GM12878 (cell line): ENCODE data around the gene NDUFA5. TPM values are rescaled to one million over a fixed set of nuclear protein-coding genes. Genes with fewer than 3 reads are reported as not detected.

ENCODE experiments used
- CBX3 ChIP-seq: fragments of 200-600 bp; sonication (generic); IDR thresholded peaks from 2 replicates; pipeline ENCODE4 v1.6.1; 2016; ENCODE audit warnings: low read depth, borderline replicate concordance
- CHD4 ChIP-seq: fragments of 200-600 bp; sonication (generic); IDR thresholded peaks from 2 replicates; pipeline ENCODE4 v1.6.1; 2016; ENCODE audit warnings: mild to moderate bottlenecking
- CREB1 ChIP-seq: IDR thresholded peaks from 2 replicates; pipeline ENCODE4 v1.6.1; 2012; ENCODE audit warnings: low read depth, mild to moderate bottlenecking, inconsistent platforms
- KAT2A ChIP-seq: conservative IDR thresholded peaks from 2 replicates; pipeline ENCODE4 v1.6.1; 2011; ENCODE audit warnings: low read depth, low read length; ENCODE audit not compliant: control insufficient read depth
- NBN ChIP-seq: fragments of 450-650 bp; IDR thresholded peaks from 2 replicates; pipeline ENCODE4 v1.6.1; 2016
- NR2F1 ChIP-seq: fragments of 450-650 bp; conservative IDR thresholded peaks from 2 replicates; pipeline ENCODE4 v1.6.1; 2017; ENCODE audit warnings: mild to moderate bottlenecking
- POLR2A ChIP-seq: IDR thresholded peaks from 2 replicates; pipeline ENCODE4 v1.6.1; 2011; ENCODE audit warnings: low read depth, mild to moderate bottlenecking, low read length
- RAD51 ChIP-seq: fragments of 450-650 bp; IDR thresholded peaks from 2 replicates; pipeline ENCODE4 v1.6.1; 2016; ENCODE audit warnings: moderate library complexity, mild to moderate bottlenecking, inconsistent platforms
- RB1 ChIP-seq: fragments of 450-650 bp; formaldehyde crosslinking; IDR thresholded peaks from 2 replicates; pipeline ENCODE4 v1.6.1; 2017; ENCODE audit warnings: mild to moderate bottlenecking, borderline replicate concordance
- SMAD1 ChIP-seq: fragments of 450-650 bp; IDR thresholded peaks from 2 replicates; pipeline ENCODE4 v1.6.1; 2018; ENCODE audit warnings: mild to moderate bottlenecking, low read depth; ENCODE audit not compliant: partially characterized antibody
- TAF1 ChIP-seq: IDR thresholded peaks from 2 replicates; pipeline ENCODE4 v1.6.1; 2011; ENCODE audit warnings: mild to moderate bottlenecking, low read depth, low read length, borderline replicate concordance
- ZNF207 ChIP-seq: fragments of 450-650 bp; IDR thresholded peaks from 2 replicates; pipeline ENCODE4 v1.6.1; 2014; ENCODE audit warnings: antibody characterized with exemption, mild to moderate bottlenecking, borderline replicate concordance
- ZZZ3 ChIP-seq: IDR thresholded peaks from 2 replicates; pipeline ENCODE4 v1.6.1; 2011; ENCODE audit warnings: low read depth; ENCODE audit not compliant: control insufficient read depth, insufficient read length
- polyA plus RNA-seq, 11 experiments: library from polyadenylated mRNA; depleted of rRNA in 4 of 11; unstranded in 6 of 11; stranded (reverse) in 5 of 11; fragments of >200 nt; fragmentation: Nextera tagmentation in 4 of 11; fragmentation: Illumina TruSeq in 1 of 11; extraction: Ambion mirVana in 4 of 11; extraction: Trizol in 1 of 11; gene quantifications; 1 replicate in 1 of 11; 2 replicates in 10 of 11; pipeline versions ENCODE4 v1.2.1 to v1.2.3, GENCODE V29; 2011 to 2016; ENCODE audit warnings: inconsistent platforms in 2 of 11, missing spikeins in 2 of 11, low read depth in 1 of 11
- total RNA-seq, 4 experiments: library from RNA; depleted of rRNA in 3 of 4; stranded (reverse); fragments of >200 nt in 3 of 4; fragmentation: Illumina TruSeq in 1 of 4; extraction: Trizol in 1 of 4; gene quantifications; 2 replicates each; pipeline versions ENCODE4 v1.2.1 to v1.2.3, GENCODE V29; 2013 to 2021
- TF ChIP-seq, protein P1 (sequence below): fragments of 450-650 bp; IDR thresholded peaks from 2 replicates; pipeline ENCODE4 v1.6.1; 2017; ENCODE audit warnings: mild to moderate bottlenecking
- TF ChIP-seq, protein P2 (sequence below): fragments of 450-650 bp; conservative IDR thresholded peaks from 2 replicates; pipeline ENCODE4 v1.6.1; 2017; ENCODE audit warnings: mild to moderate bottlenecking, moderate library complexity
- TF ChIP-seq, protein P3 (sequence below): fragments of 450-650 bp; IDR thresholded peaks from 2 replicates; pipeline ENCODE4 v1.6.1; 2018; ENCODE audit warnings: mild to moderate bottlenecking, low read depth, moderate library complexity; ENCODE audit not compliant: partially characterized antibody
- TF ChIP-seq, protein P4 (sequence below): IDR thresholded peaks from 2 replicates; pipeline ENCODE4 v1.6.1; 2012; ENCODE audit warnings: improper control_type of control experiment, low read depth, low read length; ENCODE audit not compliant: insufficient replicate concordance

Gene NDUFA5
- total and polyA plus RNA-seq, 10 of the 15 experiments (the other 5 are each of a cell fraction or from before 2014, with no cell fraction given) = 51.0 to 209 (median 86.9) TPM

DNA sequence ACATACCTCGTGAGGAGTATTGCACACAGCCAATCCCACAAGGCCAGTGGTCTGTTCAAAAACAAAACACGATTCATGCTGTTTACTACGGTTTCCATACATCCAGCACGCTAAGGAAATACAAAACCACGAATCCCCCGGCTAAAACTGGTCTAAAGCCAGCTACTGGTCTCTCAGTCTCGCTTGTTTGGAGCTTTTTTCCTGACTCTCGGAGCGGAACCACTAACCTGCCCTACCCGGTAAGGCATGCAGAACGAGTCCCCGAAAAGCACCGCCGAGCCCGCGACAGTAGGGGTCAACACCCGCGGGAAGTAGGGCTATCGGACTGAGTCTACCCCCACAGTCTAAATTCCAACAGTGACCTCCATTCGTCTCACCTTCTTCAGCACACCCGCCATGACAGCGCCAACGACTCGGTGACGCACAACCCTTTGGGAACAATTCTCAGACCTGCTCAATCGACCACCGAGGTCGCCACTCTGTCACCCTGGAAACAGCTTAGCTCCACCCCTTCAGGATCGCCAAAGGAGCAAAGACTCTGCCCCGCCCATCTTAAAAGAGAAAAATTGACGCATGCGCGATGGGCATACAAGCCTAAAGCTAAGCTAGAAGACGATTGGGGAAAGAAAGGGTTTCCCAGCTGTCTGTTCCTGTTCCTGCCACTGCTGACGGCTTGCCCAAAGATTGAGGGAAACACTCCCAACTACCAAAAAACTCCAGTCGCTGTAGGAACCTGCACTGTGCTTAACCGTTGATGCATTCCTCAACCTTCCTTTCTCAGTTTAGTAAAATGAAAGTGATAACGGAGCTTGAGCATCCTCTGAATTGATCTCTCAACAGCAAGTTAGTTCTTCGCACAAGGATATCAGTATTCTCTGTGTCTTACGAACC is at the start of gene NDUFA5 (continued):
- TF ChIP-seq, protein P1, sequence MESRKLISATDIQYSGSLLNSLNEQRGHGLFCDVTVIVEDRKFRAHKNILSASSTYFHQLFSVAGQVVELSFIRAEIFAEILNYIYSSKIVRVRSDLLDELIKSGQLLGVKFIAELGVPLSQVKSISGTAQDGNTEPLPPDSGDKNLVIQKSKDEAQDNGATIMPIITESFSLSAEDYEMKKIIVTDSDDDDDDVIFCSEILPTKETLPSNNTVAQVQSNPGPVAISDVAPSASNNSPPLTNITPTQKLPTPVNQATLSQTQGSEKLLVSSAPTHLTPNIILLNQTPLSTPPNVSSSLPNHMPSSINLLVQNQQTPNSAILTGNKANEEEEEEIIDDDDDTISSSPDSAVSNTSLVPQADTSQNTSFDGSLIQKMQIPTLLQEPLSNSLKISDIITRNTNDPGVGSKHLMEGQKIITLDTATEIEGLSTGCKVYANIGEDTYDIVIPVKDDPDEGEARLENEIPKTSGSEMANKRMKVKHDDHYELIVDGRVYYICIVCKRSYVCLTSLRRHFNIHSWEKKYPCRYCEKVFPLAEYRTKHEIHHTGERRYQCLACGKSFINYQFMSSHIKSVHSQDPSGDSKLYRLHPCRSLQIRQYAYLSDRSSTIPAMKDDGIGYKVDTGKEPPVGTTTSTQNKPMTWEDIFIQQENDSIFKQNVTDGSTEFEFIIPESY = no peak
- TF ChIP-seq POLR2A (peak; percentile 90), CBX3 (no peak), CHD4 (no peak), NR2F1 (no peak), TAF1 (peak; percentile 72), ZNF207 (peak; percentile 65; the same call in 1 of the 2 replicates), KAT2A (no peak), NBN (peak; percentile 87; the same call in 1 of the 2 replicates), SMAD1 (no peak), RAD51 (peak; percentile 29; the same call in 1 of the 2 replicates), CREB1 (peak; percentile 96), RB1 (peak; percentile 44; the same call in 1 of the 2 replicates), ZZZ3 (no peak)
- TF ChIP-seq, protein P2, sequence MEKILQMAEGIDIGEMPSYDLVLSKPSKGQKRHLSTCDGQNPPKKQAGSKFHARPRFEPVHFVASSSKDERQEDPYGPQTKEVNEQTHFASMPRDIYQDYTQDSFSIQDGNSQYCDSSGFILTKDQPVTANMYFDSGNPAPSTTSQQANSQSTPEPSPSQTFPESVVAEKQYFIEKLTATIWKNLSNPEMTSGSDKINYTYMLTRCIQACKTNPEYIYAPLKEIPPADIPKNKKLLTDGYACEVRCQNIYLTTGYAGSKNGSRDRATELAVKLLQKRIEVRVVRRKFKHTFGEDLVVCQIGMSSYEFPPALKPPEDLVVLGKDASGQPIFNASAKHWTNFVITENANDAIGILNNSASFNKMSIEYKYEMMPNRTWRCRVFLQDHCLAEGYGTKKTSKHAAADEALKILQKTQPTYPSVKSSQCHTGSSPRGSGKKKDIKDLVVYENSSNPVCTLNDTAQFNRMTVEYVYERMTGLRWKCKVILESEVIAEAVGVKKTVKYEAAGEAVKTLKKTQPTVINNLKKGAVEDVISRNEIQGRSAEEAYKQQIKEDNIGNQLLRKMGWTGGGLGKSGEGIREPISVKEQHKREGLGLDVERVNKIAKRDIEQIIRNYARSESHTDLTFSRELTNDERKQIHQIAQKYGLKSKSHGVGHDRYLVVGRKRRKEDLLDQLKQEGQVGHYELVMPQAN = peak; percentile 77
- TF ChIP-seq, protein P3, sequence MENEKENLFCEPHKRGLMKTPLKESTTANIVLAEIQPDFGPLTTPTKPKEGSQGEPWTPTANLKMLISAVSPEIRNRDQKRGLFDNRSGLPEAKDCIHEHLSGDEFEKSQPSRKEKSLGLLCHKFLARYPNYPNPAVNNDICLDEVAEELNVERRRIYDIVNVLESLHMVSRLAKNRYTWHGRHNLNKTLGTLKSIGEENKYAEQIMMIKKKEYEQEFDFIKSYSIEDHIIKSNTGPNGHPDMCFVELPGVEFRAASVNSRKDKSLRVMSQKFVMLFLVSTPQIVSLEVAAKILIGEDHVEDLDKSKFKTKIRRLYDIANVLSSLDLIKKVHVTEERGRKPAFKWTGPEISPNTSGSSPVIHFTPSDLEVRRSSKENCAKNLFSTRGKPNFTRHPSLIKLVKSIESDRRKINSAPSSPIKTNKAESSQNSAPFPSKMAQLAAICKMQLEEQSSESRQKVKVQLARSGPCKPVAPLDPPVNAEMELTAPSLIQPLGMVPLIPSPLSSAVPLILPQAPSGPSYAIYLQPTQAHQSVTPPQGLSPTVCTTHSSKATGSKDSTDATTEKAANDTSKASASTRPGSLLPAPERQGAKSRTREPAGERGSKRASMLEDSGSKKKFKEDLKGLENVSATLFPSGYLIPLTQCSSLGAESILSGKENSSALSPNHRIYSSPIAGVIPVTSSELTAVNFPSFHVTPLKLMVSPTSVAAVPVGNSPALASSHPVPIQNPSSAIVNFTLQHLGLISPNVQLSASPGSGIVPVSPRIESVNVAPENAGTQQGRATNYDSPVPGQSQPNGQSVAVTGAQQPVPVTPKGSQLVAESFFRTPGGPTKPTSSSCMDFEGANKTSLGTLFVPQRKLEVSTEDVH = no peak
- TF ChIP-seq, protein P4, sequence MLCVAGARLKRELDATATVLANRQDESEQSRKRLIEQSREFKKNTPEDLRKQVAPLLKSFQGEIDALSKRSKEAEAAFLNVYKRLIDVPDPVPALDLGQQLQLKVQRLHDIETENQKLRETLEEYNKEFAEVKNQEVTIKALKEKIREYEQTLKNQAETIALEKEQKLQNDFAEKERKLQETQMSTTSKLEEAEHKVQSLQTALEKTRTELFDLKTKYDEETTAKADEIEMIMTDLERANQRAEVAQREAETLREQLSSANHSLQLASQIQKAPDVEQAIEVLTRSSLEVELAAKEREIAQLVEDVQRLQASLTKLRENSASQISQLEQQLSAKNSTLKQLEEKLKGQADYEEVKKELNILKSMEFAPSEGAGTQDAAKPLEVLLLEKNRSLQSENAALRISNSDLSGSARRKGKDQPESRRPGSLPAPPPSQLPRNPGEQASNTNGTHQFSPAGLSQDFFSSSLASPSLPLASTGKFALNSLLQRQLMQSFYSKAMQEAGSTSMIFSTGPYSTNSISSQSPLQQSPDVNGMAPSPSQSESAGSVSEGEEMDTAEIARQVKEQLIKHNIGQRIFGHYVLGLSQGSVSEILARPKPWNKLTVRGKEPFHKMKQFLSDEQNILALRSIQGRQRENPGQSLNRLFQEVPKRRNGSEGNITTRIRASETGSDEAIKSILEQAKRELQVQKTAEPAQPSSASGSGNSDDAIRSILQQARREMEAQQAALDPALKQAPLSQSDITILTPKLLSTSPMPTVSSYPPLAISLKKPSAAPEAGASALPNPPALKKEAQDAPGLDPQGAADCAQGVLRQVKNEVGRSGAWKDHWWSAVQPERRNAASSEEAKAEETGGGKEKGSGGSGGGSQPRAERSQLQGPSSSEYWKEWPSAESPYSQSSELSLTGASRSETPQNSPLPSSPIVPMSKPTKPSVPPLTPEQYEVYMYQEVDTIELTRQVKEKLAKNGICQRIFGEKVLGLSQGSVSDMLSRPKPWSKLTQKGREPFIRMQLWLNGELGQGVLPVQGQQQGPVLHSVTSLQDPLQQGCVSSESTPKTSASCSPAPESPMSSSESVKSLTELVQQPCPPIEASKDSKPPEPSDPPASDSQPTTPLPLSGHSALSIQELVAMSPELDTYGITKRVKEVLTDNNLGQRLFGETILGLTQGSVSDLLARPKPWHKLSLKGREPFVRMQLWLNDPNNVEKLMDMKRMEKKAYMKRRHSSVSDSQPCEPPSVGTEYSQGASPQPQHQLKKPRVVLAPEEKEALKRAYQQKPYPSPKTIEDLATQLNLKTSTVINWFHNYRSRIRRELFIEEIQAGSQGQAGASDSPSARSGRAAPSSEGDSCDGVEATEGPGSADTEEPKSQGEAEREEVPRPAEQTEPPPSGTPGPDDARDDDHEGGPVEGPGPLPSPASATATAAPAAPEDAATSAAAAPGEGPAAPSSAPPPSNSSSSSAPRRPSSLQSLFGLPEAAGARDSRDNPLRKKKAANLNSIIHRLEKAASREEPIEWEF = peak; percentile 89
